ENCODE measurements around the gene ACYP1. TPM values are rescaled to one million over a fixed set of nuclear protein-coding genes. Genes with fewer than 3 reads are reported as not detected.

ACYP1 gene
- total and polyA plus RNA-seq, 2 donors (not counting 1 experiment from before 2014, with no cell fraction given), result 13.7 to 14.5 TPM

DNA sequence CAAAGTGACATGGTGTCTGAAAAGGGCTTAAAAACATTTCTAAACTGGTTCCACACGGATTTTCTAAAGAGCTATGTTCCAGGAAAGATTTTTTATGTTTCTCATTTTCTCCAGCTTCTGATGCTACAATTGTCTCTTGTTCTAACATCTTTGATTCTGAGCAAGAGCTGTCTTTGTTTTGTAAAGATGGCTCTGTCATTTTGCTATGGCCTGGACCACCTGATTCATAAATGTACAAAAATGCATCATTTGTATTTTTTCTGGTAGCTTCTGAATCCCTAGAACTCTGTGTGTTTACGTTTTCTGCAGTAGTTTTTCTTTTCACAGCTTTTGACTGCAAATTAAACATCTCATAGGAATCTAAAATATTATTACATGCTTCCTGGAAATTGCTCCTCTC is 15.7 kb downstream of the ACYP1 start:
- peaks cover 9% of the 10 kb centered on the region for H3K4me1 ChIP-seq (ENCODE audit: control insufficient read depth, extremely low read depth, insufficient read depth, low read length)
- no peak overlapping the region for H3K4me2 ChIP-seq (ENCODE audit: extremely low read depth, insufficient read depth, low read length)
- no peak for DNase-seq (ENCODE audit: low read depth in 2 of 2)

DNA sequence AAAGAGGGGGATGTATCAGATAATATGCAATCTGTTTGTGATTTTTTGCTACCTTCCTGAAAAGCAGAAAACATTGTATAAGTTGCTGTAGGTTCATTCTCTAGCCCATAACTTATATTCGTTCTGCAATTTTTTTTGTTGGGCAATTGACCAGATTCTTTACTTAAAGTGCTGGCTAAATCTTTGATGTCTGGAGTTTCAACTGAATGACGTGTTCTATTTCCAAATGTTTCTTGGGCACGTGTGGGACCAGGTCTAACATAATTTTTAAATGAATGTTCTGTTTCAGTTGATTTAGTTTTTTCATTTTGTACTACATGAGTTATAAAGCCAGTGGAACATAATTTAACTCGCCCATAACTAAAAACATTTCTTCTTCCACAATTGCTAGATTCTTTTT is 16.3 kb downstream of the ACYP1 start:
- H3K9me3 ChIP-seq (ENCODE audit: control insufficient read depth, insufficient read depth, low read depth, low read length), result no peaks in the 10 kb centered on the region
- H3K4me3 ChIP-seq (replicated peaks in 1 of 4; ENCODE audit: control extremely low read depth in 1 of 4, insufficient read depth in 1 of 4, low read depth in 3 of 4, low read length in 4 of 4), result no peak overlapping the region
- H3K27me3 ChIP-seq (ENCODE audit: control insufficient read depth, insufficient read depth, low read length), result no peaks in the 10 kb centered on the region
- peak overlapping the region; percentile 1 for H3K4me2 ChIP-seq (ENCODE audit: extremely low read depth, insufficient read depth, low read length)
- peak in 1 of 2 donors; percentile 68 for DNase-seq (ENCODE audit: low read depth in 2 of 2)
- no peak overlapping the region for H2AFZ ChIP-seq (ENCODE audit: low read length)
- no peak overlapping the region for H3K9ac ChIP-seq (ENCODE audit: insufficient read depth, low read length)
- no peaks in the 10 kb centered on the region for H3K36me3 ChIP-seq (ENCODE audit: control insufficient read depth, insufficient read depth, low read length)
- no peak overlapping the region for H3K27ac ChIP-seq (ENCODE audit: insufficient read depth, low read length)
- peaks cover 9% of the 10 kb centered on the region for H3K4me1 ChIP-seq (ENCODE audit: control insufficient read depth, extremely low read depth, insufficient read depth, low read length)
- H4K20me1 ChIP-seq (ENCODE audit: control insufficient read depth, extremely low read depth, insufficient read depth, low read length), result no peaks in the 10 kb centered on the region
- peaks cover 4% of the 10 kb centered on the region for H3K79me2 ChIP-seq (ENCODE audit: control insufficient read depth, insufficient read depth, low read length)
- no peak for TF ChIP-seq CTCF (conservative IDR thresholded peaks at IDR 0.05 in 1 of 2, IDR thresholded peaks at IDR 0.05 in 1 of 2; ENCODE audit: low read depth in 1 of 2, low read length in 2 of 2)
- TF ChIP-seq EZH2 (IDR thresholded peaks at IDR 0.05; ENCODE audit: low read length, missing control alignments), result no peak

More for the DNA sequence above, 15.7 kb downstream of the ACYP1 start:
- no peaks in the 10 kb centered on the region for H4K20me1 ChIP-seq (ENCODE audit: control insufficient read depth, extremely low read depth, insufficient read depth, low read length)
- H3K27me3 ChIP-seq (ENCODE audit: control insufficient read depth, insufficient read depth, low read length), result no peaks in the 10 kb centered on the region
- H3K4me3 ChIP-seq (replicated peaks in 1 of 4; ENCODE audit: control extremely low read depth in 1 of 4, insufficient read depth in 1 of 4, low read depth in 3 of 4, low read length in 4 of 4), result no peak overlapping the region
- H3K9ac ChIP-seq (ENCODE audit: insufficient read depth, low read length), result no peak overlapping the region
- H3K9me3 ChIP-seq (ENCODE audit: control insufficient read depth, insufficient read depth, low read depth, low read length), result no peaks in the 10 kb centered on the region
- TF ChIP-seq EZH2 (IDR thresholded peaks at IDR 0.05; ENCODE audit: low read length, missing control alignments) (no peak), CTCF (conservative IDR thresholded peaks at IDR 0.05 in 1 of 2, IDR thresholded peaks at IDR 0.05 in 1 of 2; ENCODE audit: low read depth in 1 of 2, low read length in 2 of 2) (no peak)
- no peak overlapping the region for H2AFZ ChIP-seq (ENCODE audit: low read length)
- H3K27ac ChIP-seq (ENCODE audit: insufficient read depth, low read length), result no peak overlapping the region
- H3K79me2 ChIP-seq (ENCODE audit: control insufficient read depth, insufficient read depth, low read length), result peaks cover 2% of the 10 kb centered on the region
- no peaks in the 10 kb centered on the region for H3K36me3 ChIP-seq (ENCODE audit: control insufficient read depth, insufficient read depth, low read length)

DNA sequence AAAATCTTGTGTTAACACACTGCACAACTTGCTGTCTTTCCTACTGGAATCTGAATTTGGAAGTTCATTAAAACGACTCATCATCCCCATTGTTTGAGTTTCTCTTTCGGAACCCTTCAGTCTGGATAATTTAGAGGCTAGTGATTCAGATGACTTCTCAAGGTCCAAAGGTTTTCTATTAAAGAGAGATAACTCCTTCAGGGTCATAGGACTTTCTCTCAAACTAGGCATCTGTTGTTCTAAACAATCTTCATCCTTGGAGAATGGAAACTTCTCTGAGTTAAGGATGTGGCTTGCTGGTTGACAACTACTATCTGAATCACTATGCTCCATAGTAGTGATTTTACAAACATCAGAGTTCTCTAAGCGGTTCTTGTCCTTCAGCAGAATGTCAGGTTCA is 16.9 kb downstream of the ACYP1 start:
- Histone ChIP-seq H3K9me3 (ENCODE audit: control insufficient read depth, insufficient read depth, low read depth, low read length) (no peaks in the 10 kb centered on the region), H2AFZ (ENCODE audit: low read length) (no peak overlapping the region), H3K79me2 (ENCODE audit: control insufficient read depth, insufficient read depth, low read length) (peaks cover 4% of the 10 kb centered on the region), H4K20me1 (ENCODE audit: control insufficient read depth, extremely low read depth, insufficient read depth, low read length) (no peaks in the 10 kb centered on the region), H3K27ac (ENCODE audit: insufficient read depth, low read length) (no peak overlapping the region), H3K27me3 (ENCODE audit: control insufficient read depth, insufficient read depth, low read length) (no peaks in the 10 kb centered on the region), H3K36me3 (ENCODE audit: control insufficient read depth, insufficient read depth, low read length) (no peaks in the 10 kb centered on the region), H3K4me2 (ENCODE audit: extremely low read depth, insufficient read depth, low read length) (peak overlapping the region; percentile 1), H3K4me3 (replicated peaks in 1 of 4; ENCODE audit: control extremely low read depth in 1 of 4, insufficient read depth in 1 of 4, low read depth in 3 of 4, low read length in 4 of 4) (no peak overlapping the region), H3K4me1 (ENCODE audit: control insufficient read depth, extremely low read depth, insufficient read depth, low read length) (peaks cover 12% of the 10 kb centered on the region), H3K9ac (ENCODE audit: insufficient read depth, low read length) (no peak overlapping the region)
- no peak for DNase-seq (ENCODE audit: low read depth in 2 of 2)
- TF ChIP-seq CTCF (conservative IDR thresholded peaks at IDR 0.05 in 1 of 2, IDR thresholded peaks at IDR 0.05 in 1 of 2; ENCODE audit: low read depth in 1 of 2, low read length in 2 of 2), result no peak
- no peak for TF ChIP-seq EZH2 (IDR thresholded peaks at IDR 0.05; ENCODE audit: low read length, missing control alignments)

All from fibroblast of lung (primary cell).